ENCODE results near the gene CCL15. TPM values are rescaled to one million over a fixed set of nuclear protein-coding genes. Genes with fewer than 3 reads are reported as not detected.

The CCL15 gene
- total and polyA plus RNA-seq, 2 experiments from 2014 or later: 32.0 to 39.0 TPM

- TF ChIP-seq CTCF (IDR thresholded peaks at IDR 0.05; ENCODE audit: poor library complexity) (no peak), EZH2 (IDR thresholded peaks at IDR 0.05; ENCODE audit: borderline replicate concordance) (no peak), EZH2phosphoT487 (IDR thresholded peaks at IDR 0.05; ENCODE audit: low read depth, severe bottlenecking, unreplicated experiment) (no peak)
- no peaks in the 10 kb centered on the region for H3K36me3 ChIP-seq (replicated peaks; ENCODE audit: insufficient read depth, low read depth)
- 96% methylated on average over 4 of the region's 4 CpGs for WGBS (ENCODE audit: low lambda C conversion rate, missing lambda C conversion rate)
- H3K27me3 ChIP-seq: peaks cover 4% of the 10 kb centered on the region
- H3K4me1 ChIP-seq (ENCODE audit: insufficient read depth): no peaks in the 10 kb centered on the region
- no peak for DNase-seq (ENCODE audit: low spot score)
- no peaks in the 10 kb centered on the region for H3K79me2 ChIP-seq
- no peaks in the 10 kb centered on the region for H3K9me2 ChIP-seq (replicated peaks; ENCODE audit: insufficient read depth)
- no peak overlapping the region for H2AFZ ChIP-seq
- H3K4me2 ChIP-seq: no peak overlapping the region
- H3K9me3 ChIP-seq (ENCODE audit: low read depth): no peaks in the 10 kb centered on the region
- no peak overlapping the region for H3K27ac ChIP-seq
- H3K4me3 ChIP-seq: no peak overlapping the region
- H4K20me1 ChIP-seq (ENCODE audit: insufficient read depth, poor library complexity, severe bottlenecking): no peaks in the 10 kb centered on the region
Measured at GRCh38 chr17:36036235-36036634, 34.9 kb upstream of the CCL15 start.

GRCh38 chr17:36034127-36034526, 32.8 kb upstream of the CCL15 start:
- H3K79me2 ChIP-seq: no peaks in the 10 kb centered on the region
- no peak for DNase-seq (ENCODE audit: low spot score)
- H4K20me1 ChIP-seq (ENCODE audit: insufficient read depth, poor library complexity, severe bottlenecking): no peaks in the 10 kb centered on the region
- H3K9me2 ChIP-seq (replicated peaks; ENCODE audit: insufficient read depth): no peaks in the 10 kb centered on the region
- 74% methylated on average over 3 of the region's 3 CpGs for WGBS (ENCODE audit: low lambda C conversion rate, missing lambda C conversion rate)
- H3K27me3 ChIP-seq: peaks cover 4% of the 10 kb centered on the region
- no peaks in the 10 kb centered on the region for H3K9me3 ChIP-seq (ENCODE audit: low read depth)
- H2AFZ ChIP-seq: no peak overlapping the region
- TF ChIP-seq EZH2phosphoT487 (IDR thresholded peaks at IDR 0.05; ENCODE audit: low read depth, severe bottlenecking, unreplicated experiment) (no peak), EZH2 (IDR thresholded peaks at IDR 0.05; ENCODE audit: borderline replicate concordance) (no peak), CTCF (IDR thresholded peaks at IDR 0.05; ENCODE audit: poor library complexity) (no peak)
- H3K4me2 ChIP-seq: no peak overlapping the region
- H3K36me3 ChIP-seq (replicated peaks; ENCODE audit: insufficient read depth, low read depth): no peaks in the 10 kb centered on the region
- no peaks in the 10 kb centered on the region for H3K4me1 ChIP-seq (ENCODE audit: insufficient read depth)
- no peak overlapping the region for H3K27ac ChIP-seq
- H3K4me3 ChIP-seq: no peak overlapping the region

GRCh38 chr17:36030956-36031355, 29.6 kb upstream of the CCL15 start:
- Histone ChIP-seq H3K27me3 (peaks cover 4% of the 10 kb centered on the region), H3K4me3 (no peak overlapping the region), H3K79me2 (no peaks in the 10 kb centered on the region), H2AFZ (no peak overlapping the region), H3K27ac (no peak overlapping the region), H3K9me3 (ENCODE audit: low read depth) (no peaks in the 10 kb centered on the region), H4K20me1 (ENCODE audit: insufficient read depth, poor library complexity, severe bottlenecking) (no peaks in the 10 kb centered on the region), H3K36me3 (replicated peaks; ENCODE audit: insufficient read depth, low read depth) (no peaks in the 10 kb centered on the region), H3K9me2 (replicated peaks; ENCODE audit: insufficient read depth) (no peaks in the 10 kb centered on the region), H3K4me2 (no peak overlapping the region), H3K4me1 (ENCODE audit: insufficient read depth) (no peaks in the 10 kb centered on the region)
- no peak for DNase-seq (ENCODE audit: low spot score)
- WGBS (ENCODE audit: low lambda C conversion rate, missing lambda C conversion rate): 94% methylated on average over 1 of the region's 1 CpG
- no peak for TF ChIP-seq CTCF (IDR thresholded peaks at IDR 0.05; ENCODE audit: poor library complexity)
- TF ChIP-seq EZH2phosphoT487 (IDR thresholded peaks at IDR 0.05; ENCODE audit: low read depth, severe bottlenecking, unreplicated experiment): no peak
- TF ChIP-seq EZH2 (IDR thresholded peaks at IDR 0.05; ENCODE audit: borderline replicate concordance): no peak

- no peaks in the 10 kb centered on the region for H3K9me3 ChIP-seq (ENCODE audit: low read depth)
Measured at GRCh38 chr17:36027761-36028160, 26.4 kb upstream of the CCL15 start.

More at GRCh38 chr17:36027761-36028160, 26.4 kb upstream of the CCL15 start:
- H2AFZ ChIP-seq: no peak overlapping the region
- no peaks in the 10 kb centered on the region for H4K20me1 ChIP-seq (ENCODE audit: insufficient read depth, poor library complexity, severe bottlenecking)
- H3K27me3 ChIP-seq: no peaks in the 10 kb centered on the region
- no peaks in the 10 kb centered on the region for H3K9me2 ChIP-seq (replicated peaks; ENCODE audit: insufficient read depth)
- H3K4me3 ChIP-seq: no peak overlapping the region
- no peaks in the 10 kb centered on the region for H3K79me2 ChIP-seq
- no peak overlapping the region for H3K27ac ChIP-seq
- no peaks in the 10 kb centered on the region for H3K4me1 ChIP-seq (ENCODE audit: insufficient read depth)
- DNase-seq (ENCODE audit: low spot score): no peak
- TF ChIP-seq EZH2phosphoT487 (IDR thresholded peaks at IDR 0.05; ENCODE audit: low read depth, severe bottlenecking, unreplicated experiment): no peak
- TF ChIP-seq EZH2 (IDR thresholded peaks at IDR 0.05; ENCODE audit: borderline replicate concordance): no peak
- no peak for TF ChIP-seq CTCF (IDR thresholded peaks at IDR 0.05; ENCODE audit: poor library complexity)
- no peak overlapping the region for H3K4me2 ChIP-seq
- H3K36me3 ChIP-seq (replicated peaks; ENCODE audit: insufficient read depth, low read depth): no peaks in the 10 kb centered on the region
- 38% methylated on average over 4 of the region's 4 CpGs for WGBS (ENCODE audit: low lambda C conversion rate, missing lambda C conversion rate)
